HG03342 (cell line): ENCODE results near the gene ERVFRD-1.

Experiments
- ATAC-seq: cut with Tn5 transposase; IDR thresholded peaks from one replicate; pipeline ENCODE4 v1.9.1; 2021; ENCODE audit warnings: mild to moderate bottlenecking, moderate library complexity; ENCODE audit not compliant: unreplicated experiment

ERVFRD-1 gene

DNA sequence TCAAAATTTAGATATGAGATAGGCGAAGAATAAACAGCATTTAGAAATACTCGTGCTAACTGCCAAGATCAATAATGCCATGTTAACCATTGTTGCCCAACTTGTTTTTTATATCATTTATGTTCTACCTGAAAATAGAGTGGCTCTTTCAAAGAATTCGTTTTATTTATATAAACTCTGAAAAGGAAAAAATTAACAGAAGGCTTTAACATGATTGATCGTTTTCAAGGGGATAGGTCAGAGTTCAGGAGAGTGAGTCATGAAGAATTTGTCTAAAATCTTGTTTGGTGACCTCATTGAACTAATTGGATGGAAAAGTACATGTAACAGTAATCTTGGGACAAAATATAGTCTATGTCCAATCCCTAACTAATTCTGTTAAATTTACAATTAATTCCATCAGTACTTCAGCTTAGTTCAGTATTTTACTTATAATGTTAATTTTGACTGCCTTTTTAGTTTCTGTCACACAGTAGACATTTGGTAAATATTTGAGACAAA, 56.3 kb downstream of the ERVFRD-1 start:
- no peak for ATAC-seq

DNA sequence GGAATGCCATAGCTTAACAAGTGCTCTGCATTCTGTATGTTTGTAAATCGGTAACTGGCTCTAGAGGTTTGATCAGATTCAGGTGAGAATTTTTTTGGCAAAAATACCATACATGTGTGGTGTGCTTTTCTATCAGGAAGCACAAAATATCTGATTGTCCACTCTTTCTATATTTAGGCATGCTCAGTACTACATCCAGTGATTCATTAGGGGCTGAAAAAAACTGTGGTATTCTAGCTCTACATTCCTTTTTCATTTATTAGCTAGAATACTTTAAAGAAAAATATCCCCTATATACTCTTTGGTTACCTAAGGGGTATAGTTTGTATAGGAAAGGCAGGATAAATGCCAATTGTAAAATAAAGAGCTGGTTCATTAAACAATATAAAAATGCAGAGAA, 56.8 kb downstream of the ERVFRD-1 start:
- no peak for ATAC-seq

DNA sequence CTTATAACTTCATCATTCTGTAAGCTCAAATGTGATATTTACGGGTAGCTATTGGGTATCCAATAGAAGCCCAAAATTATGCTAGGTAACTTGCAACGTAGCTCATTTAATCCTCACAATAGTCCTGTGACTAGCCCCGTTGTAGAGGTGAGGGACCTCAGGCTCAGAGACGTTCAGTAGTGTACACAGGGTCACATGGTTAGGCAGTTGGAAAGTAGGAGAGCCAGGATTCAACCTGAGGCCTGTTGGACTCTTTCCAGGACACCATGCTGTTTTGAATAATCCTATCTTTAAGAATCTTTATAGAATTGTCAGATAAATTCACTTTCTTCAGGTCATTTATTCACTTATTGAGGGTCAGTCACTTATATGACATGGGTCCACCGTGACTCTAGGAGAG, 58.2 kb downstream of the ERVFRD-1 start:
- no peak for ATAC-seq
